HG03432 (cell line): ENCODE results near the gene FXYD6.
"Not testable (repeated sequence)": the region's sequence is repeated elsewhere in the genome, so short reads cannot be mapped to it uniquely, and the experiment has no call there.

Experiments
- ATAC-seq: cut with Tn5 transposase; IDR thresholded peaks from one replicate; pipeline ENCODE4 v1.9.1; 2021; ENCODE audit warnings: mild to moderate bottlenecking, moderate library complexity; ENCODE audit not compliant: unreplicated experiment

FXYD6 gene

DNA sequence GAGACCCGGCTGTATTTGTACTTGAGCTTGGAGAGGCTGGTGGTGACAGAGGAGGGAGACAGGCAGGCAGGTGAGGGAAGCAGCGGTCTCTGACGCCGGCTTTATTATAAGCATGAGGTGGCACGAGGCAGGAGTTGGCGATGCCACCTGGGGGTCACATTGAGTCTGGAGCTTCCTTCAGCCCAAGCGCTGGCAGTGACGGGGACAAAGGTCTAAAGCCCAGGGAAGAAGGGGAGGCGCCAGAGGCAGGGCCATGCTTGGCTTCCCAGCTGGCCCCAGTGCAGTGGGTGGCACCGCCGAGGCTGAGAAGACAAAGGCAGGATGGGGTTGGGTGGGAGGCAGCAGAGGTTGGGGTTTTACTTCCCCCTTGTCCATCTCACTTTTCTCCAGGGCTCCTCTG is 56.4 kb downstream of the FXYD6 start:
- no peak for ATAC-seq

DNA sequence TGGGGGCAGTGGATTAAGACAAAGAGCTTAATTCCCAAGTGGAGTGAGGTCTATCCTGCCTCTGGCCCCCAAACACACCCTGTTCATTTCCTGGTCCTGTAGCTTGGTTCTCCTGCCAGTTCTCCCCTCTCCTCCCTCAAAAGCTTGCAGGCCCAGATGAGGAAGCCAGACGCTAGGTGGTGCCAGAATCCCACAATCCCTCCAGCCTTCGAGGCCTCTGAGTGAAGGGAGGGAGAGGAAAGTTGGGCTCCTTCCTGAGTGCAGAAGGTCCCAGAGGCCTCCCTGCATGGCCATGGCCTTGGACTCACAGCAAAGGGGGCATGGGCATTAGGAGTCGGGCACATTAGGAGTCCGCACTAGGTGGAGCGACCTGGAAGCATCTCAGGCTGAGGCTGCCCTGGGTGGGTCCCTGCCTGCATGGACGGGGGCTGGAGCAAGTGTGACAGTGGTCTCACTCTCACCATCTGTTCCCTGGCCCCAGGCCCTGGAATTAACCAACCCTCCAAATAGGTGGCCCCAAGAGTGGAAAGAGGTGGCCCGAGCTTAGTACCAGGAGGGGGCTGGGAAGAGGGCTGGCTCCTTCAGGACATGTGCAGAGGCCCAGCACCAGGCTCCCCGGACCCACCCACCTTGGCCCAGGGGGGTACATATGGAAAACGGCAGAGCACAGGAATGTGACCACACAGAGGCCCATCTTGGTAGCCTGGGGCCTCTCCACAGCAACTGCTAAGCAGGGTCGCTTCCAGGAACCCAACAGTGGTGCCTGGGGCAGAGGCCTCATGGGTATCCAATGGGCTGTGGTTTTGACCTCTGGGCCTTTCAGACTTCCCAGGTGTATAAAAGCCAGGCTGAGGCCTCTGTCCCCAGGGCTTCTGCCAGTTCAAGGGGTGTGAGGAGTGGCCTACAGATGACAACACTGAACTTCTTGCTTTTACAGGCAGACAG is 57.1 kb downstream of the FXYD6 start:
- ATAC-seq: no peak

DNA sequence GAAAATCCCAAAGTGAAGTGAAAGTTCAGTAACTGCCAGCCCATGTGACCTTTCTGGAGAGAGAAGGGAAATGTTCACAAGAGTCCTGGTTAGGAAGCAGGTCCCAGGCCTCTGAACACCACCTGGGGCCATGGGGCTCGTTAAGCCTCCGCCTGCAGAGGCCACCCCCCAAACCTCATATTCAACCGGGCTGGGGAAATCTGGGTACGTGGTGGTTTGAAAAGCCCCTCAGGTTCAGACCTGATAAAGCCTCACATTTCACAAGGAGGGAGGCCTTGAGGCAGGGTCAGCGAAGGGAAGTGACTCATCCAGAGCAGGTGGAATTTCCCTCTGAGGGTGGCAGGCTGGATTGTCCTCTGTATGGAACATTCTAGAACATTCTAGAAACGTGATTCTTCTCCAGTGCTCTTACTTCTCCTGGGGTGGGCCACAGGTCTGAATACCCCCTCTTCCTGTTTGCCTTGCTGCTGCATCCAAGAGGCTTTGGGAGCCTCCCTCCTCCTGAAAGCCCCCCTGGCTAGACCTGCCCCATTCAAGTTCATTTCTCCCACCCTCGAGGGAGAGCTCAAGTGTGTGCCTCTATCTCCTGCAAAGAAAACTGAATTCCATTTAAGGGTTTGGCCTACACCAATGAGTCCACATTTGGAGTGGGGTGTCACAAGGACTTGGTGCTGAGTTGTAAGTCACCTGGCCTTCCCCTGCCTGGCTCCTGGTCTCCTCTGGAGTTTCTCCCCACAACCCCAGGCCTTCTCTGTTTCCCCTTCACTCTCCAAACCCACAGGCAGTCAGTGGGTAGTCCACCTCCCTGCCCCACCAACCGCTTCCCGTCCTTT is 58.2 kb downstream of the FXYD6 start:
- ATAC-seq: peak; percentile 18

DNA sequence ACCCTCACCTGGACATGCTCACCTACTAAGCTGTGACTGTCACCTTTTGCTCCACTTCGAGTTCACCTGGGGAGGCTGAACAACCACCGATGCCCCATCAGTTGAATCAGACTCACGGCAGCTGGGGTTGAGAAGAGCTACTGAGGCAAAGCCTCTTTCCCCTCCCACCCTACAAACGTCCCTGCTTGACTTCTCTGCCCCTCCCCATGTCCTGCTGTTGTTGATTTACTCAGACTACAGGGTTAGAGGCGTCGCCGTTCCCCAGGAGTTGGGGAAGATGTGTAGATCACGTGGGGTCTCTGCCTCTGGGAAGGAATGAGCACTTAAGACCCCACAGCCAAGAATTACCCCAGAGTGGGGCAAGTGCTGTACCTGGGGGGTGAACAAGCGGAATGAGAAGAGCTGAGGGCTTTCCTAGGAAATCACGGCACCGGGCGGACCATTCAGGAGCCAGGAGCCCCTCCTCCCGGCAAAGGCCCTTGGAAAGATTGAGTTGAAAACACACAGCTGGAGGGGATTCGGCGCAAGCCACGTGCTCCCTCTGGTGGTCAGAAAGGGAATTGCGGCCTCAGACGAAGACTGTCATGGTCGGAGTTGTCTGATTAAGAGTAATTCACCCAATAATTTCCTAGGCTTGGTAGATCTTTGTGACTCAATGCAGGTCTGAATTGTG is 59.0 kb downstream of the FXYD6 start:
- peak; percentile 26 for ATAC-seq

DNA sequence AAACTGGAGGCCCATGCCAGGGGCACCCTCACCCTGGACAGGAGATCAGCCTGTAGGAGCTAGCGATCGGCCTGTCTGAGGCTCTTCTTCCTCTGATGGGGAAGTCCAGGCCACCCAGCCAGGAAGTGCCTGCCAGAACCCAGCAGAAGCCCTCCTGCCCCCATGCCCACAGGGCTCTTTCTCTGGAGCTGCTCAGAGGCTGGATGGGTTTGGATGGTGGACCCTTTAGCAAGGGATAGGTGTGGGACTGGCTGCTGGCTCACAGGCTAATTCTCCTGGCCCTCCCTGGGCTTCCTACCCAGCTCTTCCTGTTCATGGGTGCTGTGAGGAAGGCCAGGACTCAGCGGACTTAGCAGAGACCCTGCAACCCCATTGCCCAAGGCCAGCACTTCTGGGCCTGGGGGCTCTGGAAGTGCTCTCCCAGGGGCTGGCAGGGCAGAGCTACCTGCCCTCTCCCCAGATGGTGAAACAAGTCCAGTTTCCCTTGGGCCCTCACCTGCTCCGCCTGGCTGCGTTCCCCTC is 59.6 kb downstream of the FXYD6 start:
- ATAC-seq: no peak

DNA sequence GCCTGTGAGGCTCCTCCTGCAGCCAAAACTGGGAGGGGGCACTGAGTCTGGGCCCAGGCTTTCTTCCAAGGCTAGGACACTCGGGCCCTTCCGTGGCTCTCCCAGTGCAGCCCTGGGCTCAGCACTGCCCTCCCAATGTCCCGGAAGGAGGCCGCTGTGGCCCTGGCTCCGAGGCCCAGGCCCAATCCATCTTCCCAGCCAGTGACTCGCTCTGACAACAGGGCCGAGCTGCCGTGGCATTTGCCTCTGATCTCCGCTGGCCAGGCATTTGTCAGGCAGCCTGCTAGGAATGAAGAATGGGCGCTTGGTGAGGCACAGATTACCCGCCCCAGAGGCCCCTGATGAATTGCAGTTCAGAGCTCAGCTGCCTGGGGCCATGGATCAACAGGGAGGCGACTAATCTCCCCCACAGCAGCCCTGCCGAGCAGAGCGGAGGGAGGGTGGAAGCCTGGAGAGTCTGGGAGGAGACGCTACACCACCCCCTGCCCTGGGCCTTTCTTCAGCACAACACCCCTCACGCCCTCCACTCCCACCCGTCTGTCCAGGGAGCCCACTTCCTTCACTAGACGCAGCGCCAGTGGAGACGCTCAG is 60.2 kb downstream of the FXYD6 start:
- no peak for ATAC-seq

DNA sequence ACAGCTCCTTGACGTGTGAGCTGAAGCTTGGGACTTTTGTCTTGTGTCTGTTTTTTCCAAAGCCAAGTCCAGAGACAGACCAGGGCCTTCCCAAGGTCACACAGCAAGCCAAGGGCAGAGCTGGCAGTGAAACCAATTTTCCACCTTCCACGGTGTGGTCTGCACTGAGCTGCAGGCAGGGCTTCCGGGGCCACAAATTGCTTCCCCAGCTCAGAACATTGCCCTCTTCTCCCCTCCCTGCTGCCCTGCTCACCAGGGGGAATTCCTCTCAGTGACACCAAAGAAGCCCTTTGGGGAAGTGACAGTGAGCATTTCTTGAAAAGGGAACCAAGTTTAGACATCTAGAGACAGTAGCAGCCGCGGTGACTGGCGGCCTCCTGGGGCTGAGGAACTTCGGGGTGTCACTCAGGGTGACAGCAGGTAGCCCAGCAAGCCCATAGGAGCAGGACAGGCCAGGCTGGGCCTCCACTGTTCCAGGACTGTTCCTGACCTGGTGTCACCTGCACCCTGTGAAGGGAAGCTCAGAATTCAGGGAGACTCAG is 61.1 kb downstream of the FXYD6 start:
- ATAC-seq: peak; percentile 63

DNA sequence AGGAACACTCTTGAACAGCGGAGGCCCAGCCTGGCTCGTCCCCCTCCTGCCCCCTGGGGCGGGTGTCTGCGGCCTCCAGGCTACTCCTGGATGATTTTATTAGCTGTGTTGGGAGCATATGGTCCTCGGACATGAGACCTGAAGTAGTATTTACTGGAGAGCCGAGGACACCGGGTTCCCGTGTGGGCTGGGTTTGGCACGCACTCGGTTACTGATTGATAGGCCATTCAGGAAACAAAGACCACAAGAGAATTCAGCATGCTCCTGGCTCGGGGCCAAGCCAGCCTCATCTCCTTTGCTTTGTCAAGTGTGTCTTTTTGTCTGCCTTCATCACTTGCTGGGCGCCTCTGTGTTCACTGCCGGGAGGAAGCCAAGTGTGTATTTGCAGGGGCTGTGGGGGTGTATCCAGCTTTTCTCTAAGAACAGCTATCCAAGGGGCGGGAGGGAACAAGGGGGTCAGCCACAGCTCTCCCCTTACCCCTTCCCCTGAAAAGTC is 61.6 kb downstream of the FXYD6 start:
- ATAC-seq: peak; percentile 41

DNA sequence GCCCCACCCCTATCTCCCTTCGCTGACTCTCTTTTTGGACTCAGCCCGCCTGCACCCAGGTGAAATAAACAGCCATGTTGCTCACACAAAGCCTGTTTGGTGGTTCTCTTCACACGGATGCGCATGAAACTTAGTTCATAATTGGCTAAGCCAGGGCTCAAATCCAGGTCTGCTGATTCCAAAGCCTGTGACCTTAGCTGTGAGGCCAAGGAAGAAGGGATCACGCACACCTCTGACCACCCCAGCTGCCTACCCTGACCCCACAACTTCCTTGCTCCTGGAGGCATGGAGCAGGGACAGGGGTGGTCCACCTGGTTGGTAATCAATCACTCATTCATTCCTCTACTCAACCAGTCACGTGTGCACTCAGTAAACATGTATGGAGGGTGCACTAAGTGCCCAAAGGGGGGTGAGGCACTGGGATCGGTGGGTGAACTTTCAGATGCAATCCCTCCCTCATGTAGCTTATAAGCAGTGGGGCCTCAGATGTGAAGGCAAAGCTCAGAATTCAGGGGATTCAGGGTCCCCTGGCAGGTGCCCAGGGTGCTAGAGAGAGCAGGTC is 62.2 kb downstream of the FXYD6 start:
- ATAC-seq: peak; percentile 0

DNA sequence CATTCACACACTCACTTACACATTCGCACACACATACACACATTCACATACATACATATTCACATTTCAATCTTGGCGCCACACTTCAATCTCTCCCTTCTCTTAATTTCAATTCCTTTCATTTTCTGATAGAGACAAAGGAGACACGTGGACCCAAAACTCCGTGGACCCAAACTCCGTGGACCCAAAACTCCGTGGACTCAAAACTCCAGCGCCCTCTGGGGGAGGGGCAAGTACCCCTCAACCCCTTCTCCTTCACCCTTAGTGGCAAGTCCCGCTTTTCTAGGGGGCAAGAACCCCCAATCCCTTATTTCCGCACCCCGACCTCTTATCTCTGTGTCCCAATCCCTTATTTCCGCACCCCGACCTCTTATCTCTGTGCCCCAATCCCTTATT is 66.4 kb downstream of the FXYD6 start:
- ATAC-seq: not testable (repeated sequence)

DNA sequence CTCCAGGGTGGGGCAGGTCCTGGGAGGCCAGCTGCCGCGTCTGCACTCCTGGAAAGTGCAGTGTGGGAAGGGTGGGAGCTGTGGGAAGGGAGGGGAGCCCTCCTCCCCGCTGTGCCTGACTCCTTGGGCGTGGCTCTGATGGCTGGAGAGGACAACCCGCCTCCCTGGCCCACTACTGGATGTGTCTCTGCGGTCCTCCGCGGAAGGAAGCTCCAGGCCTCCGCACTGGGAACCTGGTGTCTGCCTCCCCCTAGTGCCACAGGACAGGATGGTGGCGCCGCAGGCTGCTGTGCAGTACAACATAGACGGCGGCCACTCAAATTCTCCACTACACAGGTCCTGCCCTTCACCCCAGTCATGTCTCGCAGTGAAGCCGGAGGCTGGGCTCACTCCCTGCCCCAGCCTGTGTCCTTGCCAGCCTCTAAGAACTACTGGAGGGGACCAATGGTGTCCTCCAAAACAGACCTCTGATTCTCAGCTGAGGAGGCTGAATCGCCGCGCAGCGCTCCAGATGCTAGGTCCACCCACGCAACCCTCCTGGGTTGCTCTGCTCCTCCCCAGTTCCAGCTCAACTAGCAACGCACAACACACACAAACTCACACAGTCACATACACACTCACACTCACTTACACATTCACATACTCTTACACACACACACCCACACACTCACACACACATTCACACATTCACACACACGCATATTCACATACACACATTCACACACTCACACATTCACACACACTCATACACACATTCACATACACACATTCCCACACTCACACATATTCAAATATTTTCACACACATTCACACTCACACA is 67.0 kb downstream of the FXYD6 start:
- ATAC-seq: peak; percentile 47

DNA sequence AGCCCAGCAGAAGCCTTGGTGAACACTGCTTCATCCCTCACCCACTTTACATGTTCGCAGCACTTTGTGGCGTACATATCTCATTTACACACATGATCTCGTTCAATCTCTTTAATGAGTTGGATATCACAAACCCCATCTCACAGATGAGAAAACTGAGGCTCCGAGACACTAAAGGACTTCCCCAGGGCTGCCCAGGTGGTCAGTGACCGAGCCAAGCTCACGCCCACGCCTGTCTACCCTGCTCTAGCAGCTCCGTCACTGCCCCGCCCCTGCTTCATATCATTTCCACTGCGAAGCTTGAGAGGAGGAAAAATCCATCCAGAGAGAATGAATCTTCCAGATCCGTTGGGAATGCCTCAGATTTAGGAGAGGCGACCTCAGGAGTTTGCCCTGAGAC is 67.7 kb downstream of the FXYD6 start:
- ATAC-seq: no peak

DNA sequence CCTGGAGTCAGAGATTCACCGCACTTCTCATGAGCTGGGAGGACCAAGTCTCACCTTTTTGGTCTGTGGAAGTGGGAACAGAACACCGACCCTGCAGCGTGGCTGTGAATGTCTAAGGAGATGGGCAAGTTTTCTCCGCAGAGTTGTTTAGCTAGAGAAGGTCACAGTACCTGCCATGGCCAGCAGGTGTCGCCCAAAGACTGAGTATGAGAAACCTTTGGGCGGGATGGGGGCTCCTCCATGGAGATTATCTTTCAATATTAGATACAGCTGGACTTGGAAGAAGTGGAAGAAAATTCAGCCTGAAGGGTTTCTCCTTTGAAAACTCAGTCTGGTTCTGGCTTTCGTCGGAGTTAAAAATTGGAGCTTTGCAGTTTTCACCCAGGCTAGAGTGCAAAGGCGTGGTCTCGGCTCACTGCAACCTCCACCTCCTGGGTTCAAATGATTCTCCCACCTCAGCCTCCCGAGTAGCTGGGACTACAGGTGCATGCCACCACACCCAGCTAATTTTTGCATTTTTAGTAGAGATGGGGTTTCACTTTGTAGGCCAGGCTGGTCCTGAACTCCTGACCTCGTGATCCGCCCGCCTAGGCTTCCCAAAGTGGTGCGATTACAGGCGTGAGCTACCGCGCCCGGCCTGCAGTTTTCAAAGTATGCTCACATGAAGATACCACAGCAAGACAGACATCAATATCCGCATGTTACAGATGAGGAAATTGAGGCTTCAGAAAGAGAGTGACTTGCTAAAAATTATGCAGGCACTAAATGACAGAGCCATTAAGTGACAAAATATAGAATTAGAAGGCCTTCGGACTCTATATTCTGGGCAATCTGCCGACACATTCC is 68.8 kb downstream of the FXYD6 start:
- no peak for ATAC-seq

DNA sequence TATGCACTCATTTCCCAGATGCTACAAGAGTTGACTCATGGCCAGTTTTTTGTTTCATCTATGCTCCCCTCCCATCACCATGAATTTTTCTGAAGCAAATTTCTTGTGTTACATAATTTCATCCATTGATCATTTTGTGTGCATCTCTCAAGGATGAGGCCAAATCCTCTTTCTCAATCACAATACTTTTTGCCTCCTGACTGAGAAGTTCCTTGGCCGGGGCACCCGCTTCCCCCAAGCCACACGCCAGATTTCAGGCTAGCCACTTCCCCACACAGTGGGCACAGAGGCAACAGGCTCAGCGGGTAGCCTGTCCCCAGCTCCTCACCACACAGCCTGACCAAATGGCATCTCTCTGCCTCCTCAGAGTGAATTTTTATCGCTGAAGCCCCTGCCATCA is 69.6 kb downstream of the FXYD6 start:
- ATAC-seq: no peak

DNA sequence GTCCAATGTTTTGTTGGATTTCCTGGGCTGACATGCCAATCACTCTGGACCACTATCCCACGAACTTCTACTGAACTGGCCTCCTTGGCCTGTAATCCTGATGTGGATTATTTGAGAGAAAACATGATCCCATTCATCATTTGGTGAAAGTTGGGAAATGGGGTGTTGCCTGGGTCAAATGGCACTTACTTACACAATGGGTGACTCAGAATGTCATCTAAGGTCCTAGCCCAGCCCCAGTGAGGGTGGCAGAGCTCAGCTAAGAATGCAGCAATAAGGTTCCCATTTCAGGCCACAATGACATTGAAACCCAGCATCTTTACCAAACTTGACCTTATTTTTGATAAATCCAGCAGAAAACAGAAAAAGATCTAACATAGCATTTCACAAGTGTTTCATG is 71.4 kb downstream of the FXYD6 start:
- no peak for ATAC-seq

DNA sequence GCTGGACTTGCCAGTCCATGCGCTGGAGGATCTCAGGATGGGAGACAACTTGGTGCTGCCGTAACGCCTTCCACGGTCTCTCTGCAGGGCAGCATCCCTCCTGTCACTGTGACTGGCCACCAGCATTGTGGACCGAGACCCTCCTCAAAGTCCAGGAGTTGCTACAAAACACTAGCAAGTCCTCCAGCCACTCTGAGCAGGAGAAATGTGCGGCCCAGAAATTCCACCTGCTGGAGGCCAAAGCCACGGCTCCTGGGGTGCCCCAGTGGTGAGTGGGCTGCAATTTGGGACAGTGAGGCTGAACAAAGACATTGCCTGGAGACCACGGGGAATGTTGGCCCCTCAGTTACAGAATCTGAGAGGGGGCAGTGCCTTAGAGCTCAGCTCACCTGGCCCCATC is 72.6 kb downstream of the FXYD6 start:
- ATAC-seq: no peak

DNA sequence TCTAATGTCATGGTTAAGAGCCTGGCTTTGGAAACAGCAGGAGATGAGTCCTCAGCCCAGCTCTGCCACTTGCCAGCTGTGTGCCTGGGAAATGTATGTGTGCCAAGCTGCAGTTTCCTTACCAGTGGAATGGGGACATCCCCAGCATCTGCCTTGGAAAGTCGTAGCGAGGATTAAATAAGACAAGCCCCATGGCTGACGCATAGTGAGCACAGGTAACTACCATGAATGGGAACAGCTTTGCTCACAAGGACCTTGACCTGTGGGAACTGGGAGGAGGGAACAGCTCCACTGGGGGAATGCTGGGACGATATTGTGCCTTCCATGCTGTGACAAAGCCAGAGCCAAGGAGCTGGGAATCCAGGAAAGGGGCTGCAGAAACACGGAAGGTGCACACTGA is 76.8 kb downstream of the FXYD6 start:
- no peak for ATAC-seq

DNA sequence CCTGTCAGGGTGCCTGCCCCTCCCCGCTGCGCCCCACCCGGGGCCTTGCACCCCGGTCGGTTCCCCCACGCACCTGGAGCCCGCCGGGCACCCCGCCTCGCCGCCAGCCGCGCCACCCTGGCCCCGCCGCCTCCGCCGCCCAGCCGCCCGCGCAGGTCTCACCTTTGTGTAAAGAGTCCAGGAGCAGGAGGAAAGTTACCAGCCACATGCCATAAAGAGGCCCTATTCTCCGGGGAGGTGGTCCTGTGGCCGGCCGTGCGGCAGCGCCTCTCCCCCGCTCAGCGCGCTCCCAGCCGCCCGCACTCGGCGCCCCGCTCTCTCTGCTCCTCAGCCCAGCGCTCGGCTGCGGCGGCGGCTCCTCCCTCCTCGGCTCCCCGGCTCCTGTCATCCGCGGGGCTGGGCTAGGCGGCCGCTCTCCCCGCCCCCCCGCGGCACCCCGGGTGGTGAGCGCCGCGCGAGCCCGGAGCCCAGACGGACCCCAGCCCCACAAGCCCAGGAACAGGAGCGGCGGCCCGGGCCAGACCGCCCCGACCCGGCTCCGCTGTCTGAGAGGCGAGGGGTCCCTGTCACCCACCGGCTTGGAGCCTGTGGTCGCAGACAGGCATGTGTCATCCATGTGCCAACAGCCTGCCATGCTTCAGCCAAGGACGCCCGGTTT is 79.5 kb downstream of the FXYD6 start, which contains the start of gene DSCAML1:
Gene DSCAML1, minus strand, starts transcription at position 345 of the 658 bp plus-strand sequence. Its CDS starts 137 bp downstream, at position 208.
- no peak for ATAC-seq
